Fibroblast of skin of back (primary cell): Measurements from ENCODE around the gene LHX2.

ENCODE experiments used
- DNase-seq: peaks from one replicate; pipeline ENCODE4 v3.0.0-alpha.2; 2013

Gene LHX2

DNA sequence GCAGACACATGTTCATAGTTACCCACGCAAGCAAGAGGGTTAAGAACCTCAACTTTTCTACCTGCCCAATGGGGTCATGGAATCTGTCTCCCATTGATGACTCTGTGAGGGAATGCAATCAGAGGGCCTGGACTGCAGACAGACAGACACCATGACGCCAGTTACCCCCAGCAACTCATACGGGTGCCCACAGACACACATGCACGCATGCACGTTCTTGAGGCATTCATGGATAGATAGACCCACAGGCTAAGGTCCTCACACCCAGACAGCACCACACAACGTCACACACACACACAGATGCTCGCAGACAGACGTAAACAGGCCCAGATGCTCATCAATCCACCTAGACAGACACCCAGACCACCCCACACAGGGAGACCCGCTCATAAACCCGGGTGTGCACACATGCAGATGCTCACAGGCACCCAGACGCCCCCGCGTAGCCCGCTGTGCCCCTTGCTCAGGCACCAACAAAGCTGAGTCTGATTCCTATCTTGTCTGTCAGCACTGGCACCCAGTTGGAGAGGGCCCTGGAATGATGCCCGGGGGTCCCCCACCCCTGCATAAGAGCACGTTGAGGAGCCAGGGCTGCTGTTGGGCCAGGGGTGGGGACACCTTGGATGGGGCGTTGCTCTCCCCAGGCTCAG is 23.6 kb downstream of the LHX2 start:
- DNase-seq: no peak

DNA sequence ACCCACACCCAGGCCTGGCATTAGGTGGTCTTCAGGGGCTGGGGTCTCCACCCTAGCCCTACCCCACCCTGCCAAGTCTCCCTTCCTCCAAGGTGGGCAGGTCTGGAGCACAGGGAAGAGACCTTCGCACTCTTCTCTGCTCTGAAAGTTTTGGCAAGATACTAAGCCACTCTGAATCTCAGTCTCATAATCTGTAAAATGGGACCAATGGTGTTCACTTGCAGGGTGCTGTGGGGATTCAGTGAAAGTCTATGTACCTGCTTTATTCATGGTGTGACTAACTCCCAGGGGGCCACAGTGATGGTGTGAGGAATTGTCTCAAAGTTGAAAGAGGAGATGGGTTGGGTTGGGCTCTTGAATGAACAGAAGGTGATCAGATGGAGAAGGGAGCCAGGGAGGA is 25.0 kb downstream of the LHX2 start:
- no peak for DNase-seq

DNA sequence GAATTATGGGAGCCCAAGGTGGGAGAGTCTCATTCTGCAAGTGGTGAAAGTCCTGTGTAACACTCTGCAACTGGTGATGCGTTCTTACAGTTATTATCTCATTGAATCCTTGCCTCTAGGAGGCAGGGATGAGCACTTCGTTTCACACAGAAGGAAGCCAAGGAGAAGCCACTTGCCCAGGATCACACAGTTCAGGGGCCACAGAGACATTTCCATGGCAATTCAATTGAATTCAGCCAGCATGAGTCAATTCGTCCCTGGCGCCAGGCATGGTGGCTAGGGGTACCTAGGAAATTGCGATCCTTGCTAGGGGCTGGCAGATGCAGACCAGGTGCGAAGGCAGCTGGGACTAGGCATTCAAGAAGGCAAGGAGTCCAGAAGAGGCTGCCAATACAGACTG is 26.2 kb downstream of the LHX2 start:
- no peak for DNase-seq

DNA sequence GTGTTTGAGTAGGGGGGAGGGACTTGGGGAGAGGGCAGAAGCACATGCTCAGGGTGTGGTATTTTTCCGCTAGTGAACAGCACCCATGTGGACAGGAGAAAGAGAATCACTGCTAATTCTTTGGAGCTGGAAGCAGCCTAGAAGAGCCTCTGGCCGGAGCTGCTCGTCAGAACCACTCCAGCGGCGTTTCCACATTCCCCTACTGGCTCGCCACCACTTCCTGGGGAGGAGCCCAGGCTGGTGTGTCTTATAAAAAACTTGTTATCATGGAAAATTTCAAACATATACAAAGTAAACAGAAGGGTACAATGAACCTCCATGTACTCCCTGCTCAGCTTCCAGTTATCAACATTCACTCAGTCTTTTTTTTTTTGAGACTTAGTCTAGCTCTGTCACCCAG is 26.7 kb downstream of the LHX2 start:
- DNase-seq: no peak

DNA sequence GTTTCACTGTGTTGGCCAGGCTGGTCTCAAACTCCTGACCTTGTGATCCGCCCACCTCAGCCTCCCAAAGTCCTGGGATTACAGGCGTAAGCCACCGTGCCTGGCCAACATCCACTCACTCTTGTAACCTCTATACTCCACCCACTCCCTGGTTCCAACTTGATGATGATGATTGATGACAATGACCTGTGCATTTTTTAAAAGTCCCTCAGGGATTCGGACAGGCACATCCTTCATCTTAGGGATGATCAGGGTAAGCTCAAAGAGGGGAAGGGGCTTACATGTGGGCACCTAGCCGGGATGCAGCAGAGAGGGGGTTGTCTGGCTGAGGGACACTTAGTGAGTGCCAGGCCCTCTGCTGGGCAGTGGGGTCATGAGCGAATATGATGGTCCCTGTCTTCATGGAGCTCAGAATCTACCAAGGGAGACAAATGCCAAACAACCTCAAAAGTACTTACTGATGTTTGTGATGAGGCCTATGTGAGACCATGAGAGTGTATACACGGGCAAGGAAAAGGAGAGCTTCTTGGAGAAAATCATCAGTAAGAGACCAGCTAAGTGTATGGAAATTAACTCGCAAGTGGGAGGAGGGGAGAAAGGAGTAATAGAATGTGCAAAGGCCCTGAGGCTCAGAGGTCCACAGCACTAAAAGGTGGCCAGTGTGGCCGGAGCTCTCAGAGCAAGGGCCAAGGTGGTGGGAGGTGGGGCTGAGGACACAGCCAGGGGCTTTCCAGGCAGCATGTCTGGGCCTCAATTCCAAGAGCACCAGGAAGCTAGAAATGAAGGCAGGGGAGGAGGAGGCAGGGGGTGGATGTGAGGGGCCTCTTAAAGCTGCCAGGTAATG is 27.4 kb downstream of the LHX2 start:
- DNase-seq: no peak

DNA sequence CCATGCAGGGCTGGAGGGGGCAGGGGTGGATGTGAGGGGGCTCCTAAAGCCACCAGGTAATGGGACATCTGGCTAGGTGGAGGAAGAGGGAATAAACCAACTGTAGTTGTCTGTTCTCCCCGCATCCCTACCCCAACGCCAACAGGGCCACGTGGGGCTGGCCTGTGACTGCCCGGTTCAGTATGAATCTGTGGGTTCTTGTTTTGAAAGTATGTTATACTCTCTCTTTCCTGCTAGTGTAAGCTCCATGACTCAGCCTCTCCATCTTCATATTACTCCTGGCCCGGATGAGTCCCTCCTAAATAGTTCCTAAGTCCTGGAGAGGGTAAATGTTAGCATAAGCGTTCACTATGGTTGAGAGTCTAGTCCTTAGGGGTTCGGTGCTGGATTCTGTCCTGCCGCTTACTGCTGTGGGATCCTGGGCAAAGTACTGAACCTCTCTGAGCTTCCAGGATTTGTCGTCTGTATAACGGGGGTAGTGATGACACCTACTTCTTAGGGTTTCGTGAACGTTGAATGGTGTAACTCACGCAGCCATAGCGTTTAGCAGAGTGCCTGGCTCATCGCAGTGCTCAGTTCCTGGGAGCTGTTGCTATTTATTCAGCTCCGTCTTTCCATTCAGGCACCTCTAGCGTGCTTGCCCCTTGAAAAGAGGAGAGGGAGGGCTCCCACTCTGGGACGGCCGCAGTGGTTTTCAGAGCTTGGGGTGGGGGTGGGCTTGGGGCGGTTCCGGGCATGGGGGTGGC is 28.8 kb downstream of the LHX2 start:
- DNase-seq: peak; percentile 54

DNA sequence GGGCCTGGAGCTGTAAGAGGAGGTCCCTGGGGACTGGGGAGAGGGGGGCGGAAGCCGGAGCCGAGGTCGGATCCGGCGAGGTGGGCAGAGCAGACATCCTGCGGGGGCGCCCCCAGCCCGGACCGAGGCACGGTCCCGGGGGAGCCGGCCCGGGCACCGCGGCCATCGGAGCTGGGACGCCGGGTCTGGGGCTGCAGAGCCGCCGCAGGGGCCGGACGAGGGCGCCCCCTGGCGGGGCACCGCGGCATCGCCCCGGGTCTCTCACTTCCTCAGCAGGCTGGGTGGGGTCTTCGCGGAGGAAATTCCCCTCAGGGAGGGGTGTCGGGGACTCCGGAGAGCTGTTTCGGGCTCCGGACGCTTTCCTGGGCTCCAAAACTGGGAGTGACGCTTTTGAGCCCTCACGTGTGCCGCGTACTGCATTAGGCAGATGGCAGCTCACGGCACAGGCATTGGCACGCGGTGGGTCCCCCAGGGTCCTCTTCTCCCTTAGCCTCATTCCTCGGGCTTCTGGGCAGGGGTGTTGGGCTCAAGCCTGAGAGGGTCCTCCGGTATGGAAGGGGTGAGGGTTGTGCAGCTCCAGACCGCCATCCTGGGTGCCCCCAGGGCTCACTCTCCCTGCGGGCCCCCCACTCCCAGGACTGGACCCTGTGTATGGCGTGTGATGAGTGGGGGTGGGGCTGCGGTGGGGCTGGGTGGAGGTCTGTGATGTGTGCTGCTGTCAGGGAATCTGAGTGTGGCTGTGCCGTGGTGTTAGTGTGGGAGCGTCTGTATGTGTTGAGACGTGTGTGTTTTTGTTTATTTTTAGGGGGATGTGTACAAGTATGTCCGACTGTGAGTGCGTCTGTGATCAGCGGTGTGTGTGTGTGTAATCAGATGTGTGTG is 29.6 kb downstream of the LHX2 start:
- peak; percentile 20 for DNase-seq

DNA sequence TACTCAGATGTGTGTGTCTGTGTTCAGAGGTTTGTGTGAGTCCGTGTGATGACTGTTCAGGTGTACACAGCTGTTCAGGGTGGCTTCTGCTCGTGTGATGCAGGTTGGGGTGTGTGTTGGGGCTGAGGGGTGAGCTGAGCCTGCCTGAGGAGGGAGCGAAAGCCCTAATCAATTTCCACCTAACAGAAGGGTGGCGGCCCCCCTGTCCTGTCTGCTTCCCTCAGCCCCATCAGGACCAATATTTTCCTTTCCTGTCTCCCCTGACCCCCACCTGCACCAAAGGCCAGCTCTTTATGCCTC is 30.2 kb downstream of the LHX2 start:
- DNase-seq: no peak

DNA sequence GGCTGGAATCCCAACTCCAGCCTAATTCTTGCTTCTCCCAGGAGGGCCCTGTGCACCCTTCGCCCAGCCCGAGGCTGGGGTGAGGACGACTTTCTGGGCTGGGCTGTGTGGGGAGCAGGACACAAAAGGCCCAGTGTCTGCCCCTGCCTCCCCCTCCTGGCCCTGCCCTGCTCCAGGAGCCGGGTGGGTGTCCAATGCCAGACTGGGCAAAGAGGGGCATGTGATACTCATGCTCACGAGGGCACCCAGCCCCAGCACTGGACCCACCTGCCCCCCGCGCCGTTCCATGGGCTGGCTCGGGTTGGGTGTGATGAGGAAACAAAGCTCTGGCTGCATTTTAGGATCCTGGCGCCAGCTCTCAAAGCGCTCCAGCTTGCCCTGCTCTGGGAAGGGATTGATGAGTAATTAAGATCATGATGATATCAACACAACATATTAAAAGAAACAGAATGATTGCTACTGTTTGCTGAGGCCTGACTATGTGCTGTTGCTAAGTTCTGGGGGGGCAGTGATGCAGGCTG is 30.7 kb downstream of the LHX2 start:
- no peak for DNase-seq

DNA sequence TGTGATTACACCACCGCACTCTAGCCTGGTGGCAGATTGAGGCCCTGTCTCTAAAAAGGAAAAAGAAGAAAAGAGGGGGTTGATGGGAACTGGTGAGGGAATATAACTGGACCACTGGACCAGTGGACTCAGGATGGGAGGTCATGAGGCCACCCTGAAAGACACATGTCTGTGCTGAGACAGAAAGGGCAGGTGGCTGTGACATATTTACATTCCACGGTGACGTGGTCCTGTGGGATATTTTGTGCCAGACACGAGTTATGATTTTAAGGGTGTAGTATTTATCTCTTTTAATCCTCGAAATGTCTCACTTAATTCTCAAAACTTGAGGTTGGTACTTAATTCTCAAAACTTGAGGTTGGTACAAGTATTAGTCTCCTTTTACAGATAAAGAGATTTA is 32.9 kb downstream of the LHX2 start:
- DNase-seq: no peak

DNA sequence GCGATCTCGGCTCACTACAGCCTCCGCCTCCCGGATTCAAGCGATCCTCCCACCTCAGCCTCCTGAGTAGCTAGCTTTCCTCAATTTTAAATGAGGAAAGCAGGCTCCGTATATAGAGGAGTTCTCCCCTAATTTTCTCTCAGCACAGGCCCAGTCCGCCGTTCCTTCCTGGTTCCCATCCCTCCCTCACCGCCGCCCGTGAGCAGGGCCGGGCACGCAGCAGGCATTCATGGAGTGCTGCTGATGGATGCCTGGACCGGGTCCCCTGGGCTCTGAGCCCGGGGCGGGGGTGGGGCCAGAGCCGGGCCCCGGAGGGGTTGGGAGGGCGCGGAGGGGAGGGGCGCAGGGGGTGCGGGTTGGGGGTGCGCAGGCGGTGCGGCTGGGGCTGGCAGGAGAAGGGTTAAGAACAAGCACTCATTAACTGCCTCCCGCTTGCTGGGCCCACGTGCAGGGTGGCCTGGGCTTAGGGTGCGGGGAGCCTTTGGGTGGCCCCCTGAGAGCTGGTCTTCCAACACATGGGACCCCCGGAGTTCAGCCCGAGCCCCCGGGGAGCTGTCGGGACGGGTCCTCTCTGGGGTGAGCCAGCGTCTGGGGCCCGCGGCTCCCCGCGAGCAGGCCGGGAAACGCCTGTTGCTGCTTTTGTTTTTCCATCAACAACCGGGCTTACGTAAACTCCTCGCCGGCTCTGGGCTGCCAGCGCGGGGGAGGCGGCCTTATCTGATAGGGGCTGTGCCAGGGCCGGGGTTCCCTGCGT is 33.7 kb downstream of the LHX2 start:
- no peak for DNase-seq

DNA sequence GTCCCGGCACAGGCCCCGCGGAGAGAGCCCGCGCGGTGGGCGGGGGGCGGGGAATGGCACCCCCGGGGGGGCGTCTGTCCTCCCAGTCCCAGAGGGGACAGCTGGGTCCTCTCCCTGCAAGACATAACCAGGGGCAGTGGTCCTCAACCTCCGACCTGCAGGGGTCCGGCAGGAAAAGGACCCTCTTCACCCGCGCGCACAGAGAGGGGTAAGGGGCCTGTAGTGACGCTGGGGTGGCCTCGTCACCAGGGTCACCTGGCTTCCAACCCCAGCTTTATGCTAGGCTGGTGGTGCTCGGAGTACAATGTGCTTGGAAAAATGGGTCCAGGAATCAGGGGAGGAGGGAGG is 34.2 kb downstream of the LHX2 start:
- no peak for DNase-seq

DNA sequence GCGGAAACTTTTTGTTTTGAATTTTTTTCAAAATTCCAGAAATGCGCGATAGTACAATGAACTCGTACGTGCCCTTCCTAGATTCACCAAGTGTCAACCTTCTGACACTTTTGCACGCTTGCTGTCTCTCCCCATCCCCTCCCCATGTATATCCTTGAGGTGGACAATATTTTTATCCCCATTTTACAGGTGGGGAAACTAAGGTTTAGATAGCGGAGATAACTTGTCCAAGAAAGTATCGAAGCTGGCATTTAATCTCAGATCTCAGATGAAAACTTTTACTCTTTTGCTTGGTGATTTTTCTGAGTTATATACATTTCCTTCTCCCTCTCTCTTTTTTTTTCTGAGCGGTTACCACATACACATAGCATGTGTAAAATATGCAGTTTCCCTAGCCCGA is 34.6 kb downstream of the LHX2 start:
- DNase-seq: no peak

DNA sequence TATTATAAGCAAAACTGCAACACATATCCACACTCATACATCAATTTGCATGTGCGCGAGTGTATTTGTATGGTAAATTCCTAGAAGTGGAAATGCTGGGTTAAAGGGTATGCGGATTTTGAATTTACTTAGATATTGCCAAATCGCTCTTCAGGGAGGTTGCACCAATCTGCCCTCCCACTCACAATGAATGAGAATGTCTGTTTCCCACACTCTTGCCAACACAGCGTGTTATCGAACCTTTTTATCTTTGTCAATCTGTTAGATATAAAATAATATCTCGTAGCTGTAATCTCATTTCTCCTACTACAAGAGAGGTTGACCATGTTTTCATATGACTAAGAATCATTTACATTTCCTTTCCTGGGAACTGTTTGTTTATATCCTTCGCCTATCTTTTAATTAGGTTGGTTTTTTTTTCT is 35.7 kb downstream of the LHX2 start:
- DNase-seq: no peak

DNA sequence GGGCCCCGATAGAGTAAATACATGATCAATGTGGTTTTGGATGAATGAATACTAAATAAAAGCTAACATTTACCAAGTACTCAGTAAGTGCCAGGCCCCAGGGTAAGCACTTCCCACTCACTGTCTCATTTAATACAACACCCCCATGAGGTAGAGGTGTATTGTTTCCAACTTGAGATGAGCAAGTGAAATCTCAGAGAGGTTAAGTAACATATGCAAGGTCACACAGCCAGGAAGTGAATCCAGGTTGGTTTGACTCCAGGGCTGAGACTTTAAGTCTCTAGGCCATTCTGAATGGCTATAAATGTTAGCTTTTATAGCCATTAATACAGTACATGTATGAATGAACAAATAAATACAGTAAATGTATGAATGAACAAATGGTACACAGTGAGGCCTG is 39.4 kb downstream of the LHX2 start:
- DNase-seq: no peak

DNA sequence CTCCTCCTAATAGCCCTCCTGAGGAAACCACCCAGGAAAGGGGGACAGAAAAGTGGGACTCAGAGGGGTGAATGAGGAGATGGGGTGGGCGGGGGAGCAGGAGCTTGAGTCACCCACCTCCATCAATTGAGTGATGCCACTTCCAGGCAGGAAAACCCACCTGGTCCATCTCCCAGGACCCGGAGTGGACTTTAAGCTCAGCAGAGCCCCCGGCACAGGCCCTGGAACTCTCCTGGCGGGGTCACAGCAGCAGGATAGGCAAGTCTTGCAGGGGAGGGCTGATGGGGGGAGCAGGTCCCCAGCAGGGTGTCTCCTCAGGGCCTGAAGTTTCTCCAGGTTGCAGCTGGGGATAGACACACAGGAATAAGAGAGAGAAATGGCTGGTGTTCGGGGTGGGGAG is 40.8 kb downstream of the LHX2 start:
- no peak for DNase-seq

DNA sequence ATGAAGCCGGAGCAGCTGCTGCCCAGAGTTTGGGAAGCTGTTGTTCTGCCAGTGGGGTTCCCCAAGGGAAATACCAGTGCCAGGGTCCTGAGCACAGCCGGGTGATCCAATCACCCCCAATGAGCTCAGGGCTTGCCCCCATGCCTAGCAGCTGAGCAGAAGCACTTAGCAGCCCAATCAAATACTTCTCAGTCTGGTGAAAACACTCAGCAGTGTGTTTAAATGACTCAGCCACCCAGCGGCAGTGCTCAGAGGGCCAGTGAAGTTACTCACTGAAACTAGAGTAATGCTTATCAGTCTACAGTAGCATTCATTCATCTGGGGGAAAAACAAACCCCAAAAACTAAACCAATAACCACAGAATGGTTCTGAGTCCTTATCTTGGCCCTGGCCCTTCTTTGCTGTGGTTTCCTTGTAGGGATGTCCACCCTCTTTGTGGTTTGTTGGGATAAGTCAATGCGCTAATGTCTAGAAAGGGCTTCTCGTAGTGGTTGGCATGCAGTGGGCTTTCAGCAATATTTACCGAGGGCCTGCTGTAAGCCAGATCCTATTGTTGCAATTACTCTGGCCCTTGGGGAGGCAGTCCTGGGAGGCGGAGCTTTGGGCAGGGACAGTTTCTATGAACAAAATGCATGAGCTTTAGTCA is 43.1 kb downstream of the LHX2 start:
- DNase-seq: peak; percentile 87

DNA sequence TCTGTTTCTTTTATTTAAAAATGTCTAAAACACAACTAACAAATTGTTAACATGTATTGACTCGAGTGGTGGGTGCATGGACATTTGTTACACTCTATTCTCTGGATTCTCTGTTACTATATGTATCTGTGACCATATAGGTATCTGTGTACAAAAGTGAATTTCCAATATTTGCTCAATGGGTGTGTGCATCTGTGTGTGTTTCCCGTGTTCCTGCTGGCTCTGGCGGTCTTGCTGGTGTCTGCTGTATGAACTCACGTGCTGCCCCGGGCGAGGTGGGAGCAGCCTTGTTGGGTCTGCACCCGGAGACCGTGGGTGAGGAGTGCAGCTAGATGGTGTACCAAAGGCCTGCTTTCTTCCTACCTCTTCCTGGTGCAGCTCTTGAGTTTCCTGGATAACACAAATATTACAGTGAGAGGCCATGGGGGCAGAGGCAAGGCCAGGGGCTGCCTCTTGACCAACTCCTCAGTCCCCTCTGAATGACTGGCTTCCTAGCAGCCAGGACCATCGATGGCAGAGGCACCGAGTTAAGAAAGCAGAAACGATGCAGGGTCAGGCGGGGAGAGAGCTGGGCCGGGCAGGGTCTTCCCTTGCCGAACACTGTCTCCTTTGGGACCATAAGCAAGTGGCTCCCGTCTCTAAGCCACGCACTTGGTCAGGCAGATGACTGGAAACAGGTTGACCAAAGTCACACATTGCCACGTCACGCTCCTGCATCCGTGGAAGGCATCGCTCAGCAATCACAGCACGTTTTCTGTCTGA is 49.5 kb downstream of the LHX2 start:
- no peak for DNase-seq

DNA sequence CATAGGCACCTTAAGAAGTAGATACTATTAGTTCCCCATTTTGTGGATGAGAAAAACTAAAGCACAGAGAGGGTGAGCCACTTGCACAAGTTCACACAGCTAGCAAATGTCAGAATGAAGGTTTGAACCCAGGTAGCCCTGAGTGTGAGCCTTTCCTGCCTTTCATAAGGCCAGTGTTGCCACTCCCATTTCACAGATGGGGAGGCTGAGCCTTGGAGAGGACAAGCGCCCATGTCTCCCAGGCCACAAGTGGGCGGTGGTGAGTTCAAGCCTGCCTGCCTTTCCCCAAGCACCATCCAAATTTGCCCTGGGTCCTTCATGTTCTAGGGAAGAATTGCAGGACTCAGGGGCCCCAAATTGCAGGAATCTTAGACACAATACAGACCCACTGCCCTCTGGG is 50.6 kb downstream of the LHX2 start:
- DNase-seq: no peak

DNA sequence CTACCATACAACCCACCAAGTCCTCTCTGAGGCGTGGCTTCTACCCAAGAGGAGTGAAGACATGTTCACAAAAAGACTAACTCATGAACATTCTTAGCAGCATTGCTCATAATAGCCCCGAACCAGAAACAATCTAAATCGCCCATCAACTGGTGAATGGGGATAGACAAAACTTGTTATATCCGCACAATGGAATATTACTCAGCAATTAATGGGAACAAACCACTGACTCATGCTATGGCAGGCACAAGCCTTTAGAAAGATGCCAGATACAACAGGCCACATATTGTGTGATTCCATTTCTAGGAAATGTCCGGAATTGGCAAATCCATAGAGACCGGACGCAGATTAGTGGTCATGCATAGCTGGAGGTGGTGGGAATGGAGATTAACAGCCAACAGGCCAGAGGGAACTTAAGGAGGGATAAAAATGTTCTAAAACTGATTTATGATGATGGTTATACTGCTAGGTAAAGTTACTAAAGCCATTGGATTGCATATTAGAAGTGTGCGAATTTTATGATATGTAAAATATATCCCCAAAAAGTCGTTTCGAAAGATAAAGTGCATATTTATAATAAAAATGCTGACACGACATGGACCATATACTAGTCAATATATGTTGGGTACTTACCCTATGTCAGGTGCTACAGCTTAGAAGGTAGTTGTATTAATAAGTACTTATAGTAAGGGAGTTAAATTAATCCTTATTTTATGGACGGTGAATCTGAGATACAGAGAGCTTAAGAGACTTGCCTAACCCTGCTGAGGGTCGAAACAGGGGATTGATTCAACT is 55.4 kb downstream of the LHX2 start:
- DNase-seq: no peak
